ENCODE data around the gene PACS1. TPM values are rescaled to one million over a fixed set of nuclear protein-coding genes. Genes with fewer than 3 reads are reported as not detected.

The PACS1 gene
- total RNA-seq, 1 experiment from 2014 or later, result 32.7 TPM

DNA sequence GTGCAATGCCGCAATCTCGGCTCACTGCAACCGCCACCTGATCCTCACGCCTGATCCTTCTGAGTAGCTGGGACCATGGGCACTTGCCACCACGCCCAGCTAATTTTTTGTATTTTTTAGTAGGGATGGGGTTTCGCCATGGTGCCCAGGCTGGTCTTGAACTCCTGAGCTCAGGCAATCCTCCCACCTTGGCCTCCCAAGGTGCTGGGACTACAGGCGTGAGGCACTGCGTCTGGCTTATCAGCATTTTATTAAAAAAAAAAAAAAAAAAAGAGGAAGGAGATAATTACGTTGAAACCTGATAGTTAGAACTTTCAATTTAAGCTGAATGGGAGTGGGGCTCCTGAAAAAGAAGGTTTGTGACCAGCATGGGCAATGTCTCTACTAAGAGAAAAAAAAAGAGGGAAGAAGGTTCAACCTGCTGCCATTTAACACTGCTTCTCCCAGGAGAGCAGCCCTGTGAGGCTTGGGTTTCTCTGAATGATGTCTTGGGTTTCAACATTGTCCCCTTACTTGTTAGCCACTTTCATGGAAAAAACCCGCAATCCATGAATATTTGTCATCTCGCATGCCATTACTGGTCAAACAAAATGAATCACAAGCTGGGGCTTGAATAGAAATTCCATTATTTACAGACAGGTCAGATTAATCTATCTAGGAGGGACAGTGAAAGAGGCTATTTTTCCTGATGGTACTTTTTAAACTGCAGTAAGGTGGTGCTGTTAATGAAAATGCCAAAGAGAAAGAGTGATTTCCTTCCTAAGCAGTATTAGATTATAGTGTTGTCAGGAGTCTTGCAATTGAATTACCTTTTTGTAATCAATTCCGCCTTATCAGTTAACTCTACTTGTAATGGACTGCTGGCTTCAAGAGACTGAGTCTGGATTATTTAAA, 72.5 kb downstream of the PACS1 start:
- DNase-seq (ENCODE audit: low read depth), result peak; percentile 92

DNA sequence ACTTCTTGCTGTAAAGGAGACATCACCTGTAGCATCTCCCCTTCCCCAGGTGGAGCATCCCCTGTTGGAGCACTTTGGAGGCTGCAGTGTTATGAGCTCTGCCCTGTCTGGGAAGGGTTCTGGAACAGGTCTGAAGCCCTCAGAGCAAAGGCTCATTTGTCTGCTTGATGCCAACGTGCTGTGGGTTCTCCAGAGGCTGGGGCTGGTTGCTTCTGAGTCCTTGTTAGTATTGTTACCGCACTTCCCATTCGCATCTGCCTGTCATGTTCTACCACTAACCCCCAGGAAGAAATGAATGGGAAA, 73.1 kb downstream of the PACS1 start:
- DNase-seq (ENCODE audit: low read depth), result no peak

GRCh38 chr11:66143996-66144678, 74.1 kb downstream of the PACS1 start:
- DNase-seq (ENCODE audit: low read depth), result no peak

- no peak for DNase-seq (ENCODE audit: low read depth)
These were observed 76.0 kb downstream of the PACS1 start for GRCh38 chr11:66146074-66146473.

DNA sequence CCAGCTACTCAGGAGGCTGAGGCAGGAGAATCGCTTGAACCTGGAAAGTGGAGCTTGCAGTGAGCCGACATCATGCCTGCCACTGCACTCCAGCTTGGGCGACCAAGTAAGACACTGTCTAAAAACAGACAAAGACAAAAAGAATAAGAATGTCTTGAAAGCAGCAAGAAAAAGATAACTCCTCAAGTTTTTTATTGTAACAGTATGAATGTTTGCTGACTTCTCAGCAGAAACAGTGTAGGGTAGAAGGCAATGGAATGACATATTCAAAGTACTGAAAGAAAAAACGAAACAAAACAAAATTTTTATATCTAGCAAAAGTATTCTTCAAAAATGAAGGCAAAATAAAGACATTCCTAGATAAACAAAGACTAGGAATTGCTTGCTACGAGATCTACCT, 76.9 kb downstream of the PACS1 start:
- DNase-seq (ENCODE audit: low read depth), result no peak

GRCh38 chr11:66150140-66150539, 80.1 kb downstream of the PACS1 start:
- DNase-seq (ENCODE audit: low read depth), result no peak

DNA sequence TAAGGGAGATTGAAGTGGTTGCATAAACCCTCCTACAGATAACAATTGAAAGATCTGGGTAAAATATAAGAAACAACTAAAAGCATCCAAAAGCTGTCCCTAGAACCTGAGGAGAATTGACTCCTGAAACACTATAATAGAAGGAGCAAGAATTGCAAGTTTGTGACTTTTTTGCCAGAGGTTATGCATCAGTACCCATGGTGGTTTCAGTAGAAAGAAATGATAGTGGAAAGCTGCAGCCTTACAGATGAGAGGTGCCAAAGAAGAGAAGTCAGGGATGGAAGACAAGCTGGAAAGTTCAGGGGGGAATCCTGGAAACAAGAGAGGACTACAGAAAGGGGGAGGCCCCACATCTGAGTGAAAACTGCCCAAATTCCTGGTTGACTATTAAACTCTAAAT, 80.7 kb downstream of the PACS1 start:
- DNase-seq (ENCODE audit: low read depth), result no peak

DNA sequence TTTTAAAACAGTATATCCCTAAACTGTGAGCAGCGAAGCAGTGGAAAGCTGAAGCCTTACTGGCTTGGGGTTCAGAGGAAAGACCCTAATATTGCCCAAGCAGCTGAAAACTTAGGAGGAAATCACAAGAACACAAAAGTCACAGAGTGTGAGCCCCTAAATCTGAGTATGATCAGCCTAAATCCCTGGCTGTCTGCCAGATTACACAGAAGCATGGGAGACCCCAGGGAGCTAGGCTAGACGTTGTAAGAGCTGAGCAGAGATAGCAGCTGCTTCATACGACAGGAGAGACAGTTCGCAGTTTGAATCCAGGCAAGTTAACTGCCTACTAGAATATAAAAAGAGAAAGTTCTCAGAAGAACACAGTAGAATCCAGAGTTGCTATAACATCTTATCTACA, 81.2 kb downstream of the PACS1 start:
- no peak for DNase-seq (ENCODE audit: low read depth)

- no peak for DNase-seq (ENCODE audit: low read depth)
These were observed 84.0 kb downstream of the PACS1 start for GRCh38 chr11:66154109-66154508.

- DNase-seq (ENCODE audit: low read depth), result no peak
These were observed 85.5 kb downstream of the PACS1 start for GRCh38 chr11:66155387-66156073.

- DNase-seq (ENCODE audit: low read depth), result peak; percentile 27
These were observed 87.3 kb downstream of the PACS1 start for GRCh38 chr11:66157182-66157864.

DNA sequence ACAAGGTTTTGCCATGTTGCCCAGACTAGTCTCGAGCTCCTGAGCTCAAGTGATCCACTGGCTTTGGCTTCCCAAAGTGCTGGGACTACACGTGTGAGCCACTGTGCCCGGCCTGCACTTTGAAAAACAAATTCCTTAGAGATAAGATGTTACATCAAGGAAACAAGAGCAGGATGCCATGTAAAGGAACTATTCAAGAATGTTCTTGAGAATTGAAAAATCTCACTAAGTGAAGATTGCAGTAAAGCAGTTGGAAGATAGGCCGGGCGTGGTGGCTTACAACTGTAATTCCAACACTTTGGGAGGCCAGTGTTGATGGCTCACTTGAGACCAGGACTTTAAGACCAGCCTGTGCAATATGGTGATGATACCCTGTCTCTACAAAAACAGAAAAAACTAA, 88.1 kb downstream of the PACS1 start:
- DNase-seq (ENCODE audit: low read depth), result no peak

GRCh38 chr11:66159324-66159984, 89.4 kb downstream of the PACS1 start:
- peak; percentile 30 for DNase-seq (ENCODE audit: low read depth)

GRCh38 chr11:66160709-66161108, 90.6 kb downstream of the PACS1 start:
- no peak for DNase-seq (ENCODE audit: low read depth)

DNA sequence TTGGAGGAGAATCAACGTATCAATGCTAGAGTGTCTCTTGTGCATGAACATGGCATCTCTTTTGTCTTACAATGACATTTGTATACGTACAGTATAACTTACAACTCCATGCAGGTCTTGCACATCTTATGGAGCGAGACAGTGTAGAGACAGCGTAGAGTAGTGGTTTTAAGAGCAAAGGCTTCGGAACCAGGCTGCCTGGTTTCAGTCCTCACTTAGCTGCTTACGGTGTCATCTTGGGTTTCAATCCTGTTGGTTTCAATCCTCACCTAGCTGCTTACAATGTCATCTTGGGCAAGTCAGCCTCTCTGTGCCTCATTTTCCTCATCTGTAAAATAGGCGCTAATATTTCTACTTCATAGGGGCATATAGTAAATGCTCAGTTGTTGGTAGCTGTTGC, 98.2 kb downstream of the PACS1 start:
- no peak for DNase-seq (ENCODE audit: low read depth)

GRCh38 chr11:66172146-66172545, 102.1 kb downstream of the PACS1 start:
- DNase-seq (ENCODE audit: low read depth), result peak; percentile 45

DNA sequence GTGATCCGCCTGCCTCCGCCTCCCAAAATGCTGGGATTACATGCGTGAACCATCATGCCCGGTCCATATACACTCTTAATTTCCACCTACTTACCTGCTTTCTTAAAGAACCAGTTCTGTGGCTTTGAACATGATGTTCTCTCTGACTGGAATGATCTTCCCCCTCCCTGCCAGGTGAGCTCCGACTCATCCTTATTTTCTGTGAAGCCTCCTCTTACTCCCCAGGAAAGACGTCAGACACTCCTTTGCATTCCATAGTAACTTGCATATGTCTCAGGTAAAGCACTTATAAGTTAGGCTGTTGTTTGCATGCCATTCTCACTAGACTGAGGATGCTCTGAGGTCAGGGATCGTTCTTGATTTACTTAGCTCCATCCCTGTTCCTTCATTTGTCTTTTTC, 106.6 kb downstream of the PACS1 start:
- DNase-seq (ENCODE audit: low read depth), result no peak

DNA sequence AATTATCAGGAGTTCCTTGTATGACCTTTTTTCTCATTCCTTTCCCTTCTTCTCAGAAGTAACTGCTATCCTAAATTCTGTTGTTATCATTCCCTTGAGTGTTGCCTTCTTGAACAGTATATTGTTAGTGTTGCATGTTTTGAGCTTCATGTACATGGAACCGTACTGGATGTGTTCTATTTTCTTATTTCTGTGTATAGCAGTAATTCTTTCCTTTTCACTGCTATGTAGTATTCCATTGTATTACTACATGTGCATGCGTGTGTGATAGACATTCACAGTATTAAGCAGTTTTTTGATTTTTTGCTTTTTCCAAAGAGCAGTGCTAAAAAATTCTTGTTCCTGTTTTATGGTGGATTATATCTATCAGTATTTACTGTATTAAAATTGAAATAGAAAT, 108.1 kb downstream of the PACS1 start:
- DNase-seq (ENCODE audit: low read depth), result no peak

GRCh38 chr11:66178871-66179270, 108.8 kb downstream of the PACS1 start:
- no peak for DNase-seq (ENCODE audit: low read depth)

DNA sequence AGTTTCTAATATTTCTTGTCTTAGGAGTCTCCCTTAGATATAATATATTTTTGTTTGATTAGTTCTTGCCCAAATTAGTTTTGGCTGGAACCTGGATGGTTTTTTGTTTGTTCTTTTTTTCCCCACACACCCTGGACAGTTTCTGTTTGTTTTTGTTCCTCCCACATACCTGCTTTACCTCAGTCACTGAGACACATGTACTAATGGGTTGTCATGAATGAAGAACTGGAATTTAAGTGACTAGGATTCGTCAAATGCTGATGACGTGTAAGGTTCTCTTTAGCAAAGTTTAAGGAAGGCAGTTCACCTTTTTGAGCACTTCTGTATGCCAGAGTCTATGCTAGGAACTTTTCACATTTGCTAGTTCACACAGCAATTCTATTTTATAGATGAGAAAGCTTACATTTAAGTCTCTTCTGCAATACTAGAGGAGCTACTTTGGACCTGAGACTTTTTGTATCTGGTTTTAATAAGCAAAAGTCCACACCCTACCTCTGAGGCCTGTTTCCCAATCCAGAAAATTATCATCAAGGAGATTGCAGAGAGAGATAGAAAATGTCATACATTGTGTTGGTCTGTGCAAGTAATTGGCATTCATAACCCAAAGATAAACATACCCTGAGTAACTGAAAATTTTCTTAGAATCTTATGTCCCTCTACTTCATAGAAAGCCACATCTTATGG, 111.7 kb downstream of the PACS1 start:
- DNase-seq (ENCODE audit: low read depth), result no peak

DNA sequence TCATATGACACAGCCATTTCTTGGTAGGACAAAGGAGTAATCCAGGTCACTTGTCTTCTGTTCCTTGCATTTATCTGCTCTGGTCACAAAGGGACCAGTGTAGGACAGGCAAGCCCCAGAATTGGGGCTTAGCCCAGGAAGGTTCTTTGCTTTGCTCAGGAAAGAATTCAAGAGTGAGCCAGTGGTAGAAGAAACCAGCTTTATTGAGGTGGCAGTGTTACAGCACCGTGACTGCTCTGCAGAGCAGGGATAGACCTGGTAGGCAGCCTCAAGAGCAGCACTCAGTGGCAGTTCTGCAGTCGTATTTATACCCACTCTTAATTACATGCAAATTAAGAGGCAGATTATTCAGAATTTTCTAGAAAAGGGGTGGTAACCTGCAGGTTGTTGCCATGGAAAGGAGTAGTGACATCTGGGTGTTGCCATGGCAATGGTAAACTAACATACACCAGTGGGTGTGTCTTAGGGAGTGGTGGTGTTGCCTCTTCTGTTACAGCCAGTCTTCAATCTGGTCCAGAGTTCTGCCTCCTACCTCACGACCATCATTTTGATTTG, 113.5 kb downstream of the PACS1 start:
- DNase-seq (ENCODE audit: low read depth), result peak; percentile 48

Data from M059J (cell line).